Right ventricle myocardium superior (tissue), 1 donor: ENCODE data around the gene RC3H1. TPM values are rescaled to one million over a fixed set of nuclear protein-coding genes. Genes with fewer than 3 reads are reported as not detected.
"Not testable (repeated sequence)": the region's sequence is repeated elsewhere in the genome, so short reads cannot be mapped to it uniquely, and the experiment has no call there.

Source experiments
- ATAC-seq: fragments of 200-7000 bp; cut with Tn5 transposase; one replicate; pipeline ENCODE4 v1.9.1; 2020; ENCODE audit warnings: mild to moderate bottlenecking; ENCODE audit not compliant: poor library complexity
- DNase-seq: peaks from one replicate; pipeline ENCODE4 v3.0.0-alpha.2; 2020
- intact Hi-C: fragments of 100-400 bp; cut with DNase I; formaldehyde crosslinking; loops from one replicate; pipeline ENCODE4 v1.11.2; 2022
- total RNA-seq: library from RNA; stranded (reverse); fragmentation: NEBNext Ultra II Directional; extraction: Animal tissue kit (Norgen Biotek cat#: 25700); gene quantifications from one replicate; pipeline ENCODE4 v1.2.1, GENCODE V29; 2021
- donor health status: DM: no; HTN: yes; CAD: no; lungs with severe emphysema.

RC3H1 gene
- total RNA-seq, 1 donor from 2014 or later: 22.6 TPM

DNA sequence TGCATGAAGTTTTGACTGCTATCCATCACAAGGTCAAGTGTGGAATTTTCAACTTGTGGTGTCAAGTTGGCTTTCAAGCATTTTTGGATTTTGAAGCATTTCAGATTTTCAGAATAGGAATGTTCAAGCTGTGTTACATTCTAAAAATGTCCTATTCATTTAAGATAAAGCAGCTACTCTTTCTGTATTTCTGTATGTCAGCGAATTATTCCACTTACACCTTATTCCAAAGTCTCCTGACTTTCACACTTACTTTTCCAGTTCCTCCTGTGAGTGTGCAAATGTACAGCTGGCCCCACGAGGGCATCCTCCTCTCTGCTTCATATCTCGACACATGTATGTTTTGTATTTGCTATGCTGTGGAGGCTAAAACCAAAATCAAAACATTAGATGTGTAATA is 51.9 kb downstream of the RC3H1 start:
- DNase-seq (no peak), ATAC-seq (no peak)
- intact Hi-C loops: no loop called here

DNA sequence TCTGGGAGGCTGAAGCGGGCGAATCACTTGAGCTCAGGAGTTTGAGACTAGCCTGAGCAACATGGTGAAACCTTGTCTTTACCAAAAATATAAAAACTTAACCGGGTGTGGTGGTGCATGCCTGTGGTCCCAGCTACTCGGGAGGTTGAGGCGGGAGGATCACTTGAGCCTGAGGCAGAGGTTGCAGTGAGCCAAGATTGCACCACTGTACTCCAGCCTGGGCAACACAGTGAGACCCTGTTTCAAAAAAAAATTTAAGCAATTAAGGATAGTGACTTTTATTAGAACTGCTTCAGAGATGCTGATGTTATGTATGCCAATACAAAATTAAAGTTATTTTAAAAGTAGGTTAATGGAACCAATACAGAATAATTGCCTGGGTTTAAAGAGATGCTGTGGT is 56.3 kb downstream of the RC3H1 start:
- intact Hi-C loops: loop anchor here (10.0 kb wide), 1 partner anchor 101 kb away; the partner anchor contains the start of genes GAS5 and ZBTB37
- not testable (repeated sequence) for DNase-seq, ATAC-seq

- DNase-seq (no peak), ATAC-seq (no peak)
- intact Hi-C loops: loop anchor here (10.0 kb wide), 1 partner anchor 99 kb away; the partner anchor contains the start of genes GAS5 and ZBTB37
These were observed 58.7 kb downstream of the RC3H1 start for GRCh38 chr1:173963477-173963876.

DNA sequence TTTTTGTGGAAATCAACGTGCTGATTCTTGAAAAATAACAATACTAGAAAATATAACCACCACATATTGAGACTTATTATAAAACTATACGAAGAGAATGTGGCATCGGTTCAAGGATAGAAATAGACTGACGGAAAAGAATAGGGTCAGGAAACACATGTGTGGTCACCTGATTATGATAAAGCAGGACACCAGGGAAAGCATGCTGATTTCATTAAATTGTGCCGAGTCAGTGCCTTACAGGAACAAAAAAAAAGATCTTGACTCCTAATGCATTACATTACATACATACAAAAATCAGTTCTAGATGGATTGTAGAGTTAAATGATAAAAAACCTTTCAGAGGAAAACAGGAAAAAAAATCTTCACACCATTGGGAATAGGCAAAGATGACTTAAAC is 61.5 kb downstream of the RC3H1 start:
- DNase-seq (no peak), ATAC-seq (no peak)
- intact Hi-C loops: loop anchor here (10.0 kb wide), 1 partner anchor 96 kb away; the partner anchor contains the start of genes GAS5 and ZBTB37

DNA sequence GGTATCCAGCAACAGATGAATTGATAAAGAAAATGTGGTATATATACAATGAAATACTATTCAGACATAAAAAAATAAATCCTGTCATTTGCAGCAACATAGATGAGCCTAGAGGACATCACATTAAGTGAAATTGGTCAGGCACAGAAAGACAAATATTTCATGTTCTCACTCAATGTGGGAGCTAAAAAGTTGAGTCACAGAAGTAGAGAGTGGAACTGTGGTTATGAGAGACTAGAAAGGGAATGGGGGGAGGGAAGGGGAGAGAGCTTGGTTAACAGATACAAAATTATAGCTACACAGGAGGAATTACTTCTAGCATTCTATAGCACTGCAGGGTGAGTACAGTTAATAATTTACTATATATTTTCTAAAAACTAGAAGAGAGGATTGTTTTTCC is 68.0 kb downstream of the RC3H1 start:
- ATAC-seq: no peak
- intact Hi-C loops: loop anchor here (10.0 kb wide), 1 partner anchor 121 kb away; no protein-coding TSS in a partner anchor
- no peak for DNase-seq

DNA sequence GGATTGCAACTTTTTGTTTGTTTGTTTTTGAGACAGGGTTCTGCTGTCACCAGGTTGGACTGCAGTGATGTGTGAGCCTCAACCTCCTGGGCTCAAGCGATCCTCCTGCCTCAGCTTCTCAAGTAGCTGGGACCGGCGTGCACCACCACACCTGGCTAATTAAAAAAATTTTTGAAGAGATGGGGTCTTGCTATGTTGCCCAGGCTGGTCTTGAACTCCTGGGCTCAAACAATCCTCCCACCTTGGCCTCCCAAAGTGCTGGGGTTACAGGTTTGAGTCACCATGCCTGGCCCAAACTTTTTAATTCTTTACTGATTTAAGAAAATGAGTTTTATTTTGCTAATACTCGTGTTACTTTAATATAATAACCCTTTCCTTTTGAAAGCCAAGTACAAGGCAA is 73.6 kb downstream of the RC3H1 start:
- intact Hi-C loops: loop anchor here (5.0 kb wide), 1 partner anchor 34 kb away; no protein-coding TSS in a partner anchor
- ATAC-seq: no peak
- DNase-seq: no peak

DNA sequence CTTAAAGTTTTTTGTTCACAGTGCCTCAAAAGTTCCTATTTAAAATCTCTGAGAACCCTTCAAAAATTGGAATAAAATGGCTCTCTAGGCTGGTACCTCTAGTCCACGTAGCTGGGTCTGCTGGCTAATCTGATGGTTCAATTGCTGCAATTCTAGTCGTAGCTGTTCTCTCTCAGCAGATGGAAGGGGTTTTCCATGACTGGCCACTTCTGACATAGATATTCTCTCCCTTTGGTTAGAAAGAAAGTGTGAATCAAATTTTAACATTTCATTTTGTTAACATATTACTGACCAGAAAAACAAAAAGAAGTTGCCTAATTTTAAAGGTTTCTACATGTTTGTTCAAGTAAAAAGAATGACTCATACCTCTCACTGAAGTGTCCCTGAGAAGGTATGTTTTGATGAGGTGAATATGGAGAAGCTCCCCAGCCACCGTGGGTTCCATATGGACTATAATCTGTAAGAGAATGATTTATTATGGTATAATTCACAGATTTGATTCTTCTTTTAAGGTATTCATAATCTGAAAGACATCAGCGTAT is 75.7 kb downstream of the RC3H1 start:
- DNase-seq: no peak
- intact Hi-C loops: loop anchor here (5.0 kb wide), 1 partner anchor 36 kb away; no protein-coding TSS in a partner anchor
- ATAC-seq: no peak

- intact Hi-C loops: no loop called here
- no peak for ATAC-seq
These were observed 85.1 kb downstream of the RC3H1 start for GRCh38 chr1:173937062-173937461.

DNA sequence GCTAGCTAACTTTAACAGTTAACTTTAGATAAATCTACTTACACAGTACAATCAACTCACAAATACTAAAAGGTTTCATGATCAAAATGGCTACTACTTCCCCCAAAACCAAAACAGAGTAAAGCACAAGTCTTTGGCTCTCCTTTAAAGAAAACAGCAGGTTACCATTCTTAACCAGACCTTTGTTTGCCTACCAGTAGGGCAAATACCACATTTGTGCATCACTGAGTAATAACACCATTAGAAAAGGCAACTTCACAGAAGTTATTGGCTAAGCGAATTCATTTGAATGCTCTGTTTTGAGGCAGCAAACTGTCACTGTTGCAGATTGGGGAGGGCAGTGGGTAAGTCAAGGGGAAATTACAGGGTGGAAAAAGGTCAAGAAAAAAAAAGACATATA is 87.7 kb downstream of the RC3H1 start:
- DNase-seq: no peak
- ATAC-seq: no peak
- intact Hi-C loops: no loop called here

More at GRCh38 chr1:173937062-173937461, 85.1 kb downstream of the RC3H1 start:
- no peak for DNase-seq

- intact Hi-C loops, ATAC-seq, DNase-seq: not testable (repeated sequence)
These were observed 91.6 kb downstream of the RC3H1 start for GRCh38 chr1:173930541-173930940.

DNA sequence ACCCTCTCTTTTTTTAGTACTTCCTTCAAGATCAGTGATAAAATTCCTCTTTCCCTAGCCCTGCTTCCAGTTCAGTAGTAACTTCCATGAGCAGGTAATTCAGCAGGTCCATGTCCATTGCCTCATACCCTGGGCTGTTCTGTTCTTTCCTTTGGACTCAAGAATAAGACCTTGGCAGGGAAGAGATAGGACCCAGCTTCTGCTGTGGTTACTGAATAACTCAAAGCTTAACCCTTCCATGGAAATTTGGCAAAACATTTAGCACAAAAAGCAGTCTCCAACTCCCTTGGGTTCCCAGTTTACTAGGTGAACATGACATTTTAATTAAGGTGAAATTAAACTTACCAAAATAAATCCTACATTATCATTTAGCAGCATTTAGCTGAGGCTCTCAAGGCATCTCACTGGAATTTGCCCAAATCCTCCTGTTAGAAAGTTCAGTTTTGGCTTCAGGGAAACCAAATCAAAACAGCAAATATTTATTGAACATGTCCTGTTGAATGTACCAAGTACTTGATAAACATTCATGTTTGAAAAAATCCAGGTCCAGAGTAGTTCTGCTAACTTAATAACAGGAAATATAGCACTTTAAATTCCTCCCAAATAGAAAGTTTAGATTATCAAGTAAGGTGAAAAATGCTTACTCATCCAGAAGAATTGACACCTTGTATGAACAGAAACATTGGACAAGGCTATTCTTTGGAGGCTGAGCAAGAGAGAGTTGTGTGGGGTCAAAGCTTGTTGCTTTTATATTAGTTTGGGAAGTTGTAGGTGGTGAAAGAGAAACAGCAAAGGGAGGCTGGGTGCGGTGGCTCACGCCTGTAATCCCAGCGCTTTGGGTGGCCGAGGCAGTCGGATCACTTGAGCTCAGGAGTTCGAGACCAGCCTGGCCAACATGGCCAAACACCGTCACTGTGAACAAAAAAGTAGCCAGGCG is 96.6 kb downstream of the RC3H1 start:
- DNase-seq: no peak
- ATAC-seq: no peak
- intact Hi-C loops: no loop called here

DNA sequence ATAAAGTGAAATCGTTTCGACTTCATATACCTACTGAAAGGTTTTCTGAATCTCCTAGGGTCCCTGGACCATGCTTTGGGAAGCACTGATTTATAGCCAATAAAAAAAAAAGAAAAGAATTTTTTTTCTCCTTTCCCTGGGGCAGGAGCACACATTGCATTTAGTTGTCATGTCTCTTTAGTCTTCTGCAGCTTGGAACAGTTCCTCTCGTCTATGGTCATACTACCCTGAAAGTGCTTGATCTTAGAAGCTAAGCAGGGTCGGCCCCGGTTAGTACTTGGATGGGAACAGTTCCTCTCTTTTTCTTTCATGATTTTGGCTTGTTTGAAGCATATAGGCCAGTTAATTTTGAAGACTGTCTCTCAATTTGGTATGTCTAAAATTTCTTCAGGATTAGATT is 101.3 kb downstream of the RC3H1 start:
- no peak for ATAC-seq
- no peak for DNase-seq
- intact Hi-C loops: no loop called here

GRCh38 chr1:173917635-173918493 is 104.3 kb downstream of the RC3H1 start:
- ATAC-seq (no peak), DNase-seq (no peak)
- intact Hi-C loops: no loop called here

DNA sequence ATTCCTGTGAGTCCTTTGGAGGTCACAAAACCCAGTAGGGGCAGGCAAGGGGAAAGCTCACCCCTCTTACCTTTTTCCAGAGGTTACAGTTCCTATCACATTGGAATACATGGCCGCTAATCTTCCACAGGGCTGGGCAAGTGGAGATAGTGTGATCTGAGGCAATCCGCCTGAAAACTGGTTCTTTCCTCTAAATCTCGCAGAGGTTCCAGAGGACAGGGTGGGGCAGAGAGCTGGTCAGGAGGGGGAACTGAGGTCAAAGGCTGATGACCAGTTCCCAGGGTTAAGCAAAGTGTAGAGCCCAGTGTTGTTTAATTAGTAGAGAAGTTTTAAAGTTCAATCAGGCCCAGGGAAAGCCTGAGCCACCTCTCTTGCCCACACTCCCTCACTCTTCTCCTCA is 105.0 kb downstream of the RC3H1 start, which contains the start of gene SERPINC1:
SERPINC1 (minus strand) TSS at position 179 of the 400 bp plus-strand sequence; CDS start at position 111, 68 bp downstream.
- ATAC-seq: no peak
- intact Hi-C loops: no loop called here
- DNase-seq: no peak

- ATAC-seq (no peak), DNase-seq (no peak)
- intact Hi-C loops: no loop called here
These were observed 105.5 kb downstream of the RC3H1 start for GRCh38 chr1:173916667-173917066.

GRCh38 chr1:173915596-173915995 is 106.6 kb downstream of the RC3H1 start:
- ATAC-seq (no peak), DNase-seq (no peak)
- intact Hi-C loops: no loop called here

DNA sequence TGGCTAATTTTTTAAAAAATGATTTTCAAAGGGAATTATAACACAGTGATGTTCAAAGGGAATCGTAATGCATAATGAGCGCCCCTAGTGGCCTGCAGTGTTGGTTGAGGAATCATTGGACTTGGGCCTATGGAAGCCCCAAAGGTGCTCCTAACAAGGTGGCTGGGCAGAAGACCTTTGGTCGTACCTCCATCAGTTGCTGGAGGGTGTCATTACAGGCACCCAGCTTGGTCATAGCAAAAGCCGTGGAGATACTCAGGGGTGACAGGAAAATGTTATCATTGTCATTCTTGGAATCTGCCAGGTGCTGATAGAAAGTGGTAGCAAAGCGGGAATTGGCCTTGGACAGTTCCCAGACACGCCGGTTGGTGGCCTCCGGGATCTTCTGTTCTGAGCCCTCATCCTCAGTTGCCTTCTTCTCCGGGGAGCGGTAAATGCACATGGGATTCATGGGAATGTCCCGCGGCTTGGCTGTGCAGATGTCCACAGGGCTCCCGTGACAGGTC is 107.7 kb downstream of the RC3H1 start:
- ATAC-seq (no peak), DNase-seq (no peak)
- intact Hi-C loops: no loop called here

DNA sequence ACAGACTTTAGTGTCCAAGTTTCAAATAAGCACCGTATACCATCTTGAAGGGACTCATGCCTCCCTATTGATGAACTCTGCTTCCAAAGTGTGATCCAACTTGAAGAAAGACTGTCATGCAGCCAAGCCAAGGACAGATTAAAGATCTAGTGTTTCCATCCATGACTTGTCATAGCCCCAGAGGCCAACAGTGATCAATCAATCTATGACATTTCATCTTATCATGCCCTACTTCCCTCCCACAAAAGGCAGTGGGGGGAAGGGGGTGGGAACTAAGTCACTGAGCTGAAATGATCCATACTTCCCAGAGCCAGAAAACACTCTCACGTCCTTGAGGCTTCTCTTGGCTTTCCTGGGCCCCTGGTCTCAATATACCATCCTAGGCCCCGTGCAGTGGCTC is 109.0 kb downstream of the RC3H1 start:
- ATAC-seq: no peak
- intact Hi-C loops: no loop called here
- no peak for DNase-seq
